Vagina (tissue), 2 donors: ENCODE results near the gene CYP3A4.
"Not testable (repeated sequence)": the region's sequence is repeated elsewhere in the genome, so short reads cannot be mapped to it uniquely, and the experiment has no call there.

Experiments used
- POLR2AphosphoS5 ChIP-seq, 2 donors: sonication (generic); formaldehyde crosslinking; IDR thresholded peaks; one replicate each; pipeline ENCODE4 v1.9.0; 2017; ENCODE audit warnings: antibody characterized with exemption in 2 of 2, mild to moderate bottlenecking in 2 of 2, low read depth in 1 of 2; ENCODE audit not compliant: insufficient read depth in 1 of 2
- TF ChIP-seq, protein P1 (sequence below), 3 experiments: fragments of 450-650 bp in 2 of 3; fragments of 200-600 bp in 1 of 3; sonication (generic) in 1 of 3; IDR thresholded peaks; one replicate each; pipeline ENCODE4 v1.5.1; 2017 to 2019; ENCODE audit warnings: antibody characterized with exemption in 3 of 3, mild to moderate bottlenecking in 2 of 3, moderate library complexity in 2 of 3

DNA sequence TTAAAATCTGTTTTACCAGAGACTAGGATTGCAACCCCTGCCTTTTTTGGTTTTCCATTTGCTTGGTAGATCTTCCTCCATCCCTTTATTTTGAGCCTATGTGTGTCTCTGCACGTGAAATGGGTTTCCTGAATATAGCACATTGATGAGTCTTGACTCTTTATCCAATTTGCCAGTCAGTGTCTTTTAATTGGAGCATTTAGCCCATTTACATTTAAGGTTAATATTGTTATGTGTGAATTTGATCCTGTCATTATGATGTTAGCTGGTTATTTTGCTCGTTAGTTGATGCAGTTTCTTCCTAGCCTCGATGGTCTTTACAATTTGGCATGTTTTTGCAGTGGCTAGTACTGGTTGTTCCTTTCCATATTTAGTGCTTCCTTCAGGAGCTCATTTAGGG, 17.4 kb upstream of the CYP3A4 start:
- TF ChIP-seq, protein P1, sequence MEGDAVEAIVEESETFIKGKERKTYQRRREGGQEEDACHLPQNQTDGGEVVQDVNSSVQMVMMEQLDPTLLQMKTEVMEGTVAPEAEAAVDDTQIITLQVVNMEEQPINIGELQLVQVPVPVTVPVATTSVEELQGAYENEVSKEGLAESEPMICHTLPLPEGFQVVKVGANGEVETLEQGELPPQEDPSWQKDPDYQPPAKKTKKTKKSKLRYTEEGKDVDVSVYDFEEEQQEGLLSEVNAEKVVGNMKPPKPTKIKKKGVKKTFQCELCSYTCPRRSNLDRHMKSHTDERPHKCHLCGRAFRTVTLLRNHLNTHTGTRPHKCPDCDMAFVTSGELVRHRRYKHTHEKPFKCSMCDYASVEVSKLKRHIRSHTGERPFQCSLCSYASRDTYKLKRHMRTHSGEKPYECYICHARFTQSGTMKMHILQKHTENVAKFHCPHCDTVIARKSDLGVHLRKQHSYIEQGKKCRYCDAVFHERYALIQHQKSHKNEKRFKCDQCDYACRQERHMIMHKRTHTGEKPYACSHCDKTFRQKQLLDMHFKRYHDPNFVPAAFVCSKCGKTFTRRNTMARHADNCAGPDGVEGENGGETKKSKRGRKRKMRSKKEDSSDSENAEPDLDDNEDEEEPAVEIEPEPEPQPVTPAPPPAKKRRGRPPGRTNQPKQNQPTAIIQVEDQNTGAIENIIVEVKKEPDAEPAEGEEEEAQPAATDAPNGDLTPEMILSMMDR (IDR thresholded peaks at IDR 0.05): not testable (repeated sequence)
- not testable (repeated sequence) for TF ChIP-seq POLR2AphosphoS5 (IDR thresholded peaks at IDR 0.05; ENCODE audit: insufficient read depth in 1 of 2, low read depth in 1 of 2)
